NK-92 (cell line): ENCODE data around the gene COPRS.

ENCODE experiments used
- DNase-seq: peaks from one replicate; lab custom pipeline; 2025; ENCODE audit not compliant: unreplicated experiment; lab: John Stamatoyannopoulos, UW

The COPRS gene, protein sequence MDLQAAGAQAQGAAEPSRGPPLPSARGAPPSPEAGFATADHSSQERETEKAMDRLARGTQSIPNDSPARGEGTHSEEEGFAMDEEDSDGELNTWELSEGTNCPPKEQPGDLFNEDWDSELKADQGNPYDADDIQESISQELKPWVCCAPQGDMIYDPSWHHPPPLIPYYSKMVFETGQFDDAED

DNA sequence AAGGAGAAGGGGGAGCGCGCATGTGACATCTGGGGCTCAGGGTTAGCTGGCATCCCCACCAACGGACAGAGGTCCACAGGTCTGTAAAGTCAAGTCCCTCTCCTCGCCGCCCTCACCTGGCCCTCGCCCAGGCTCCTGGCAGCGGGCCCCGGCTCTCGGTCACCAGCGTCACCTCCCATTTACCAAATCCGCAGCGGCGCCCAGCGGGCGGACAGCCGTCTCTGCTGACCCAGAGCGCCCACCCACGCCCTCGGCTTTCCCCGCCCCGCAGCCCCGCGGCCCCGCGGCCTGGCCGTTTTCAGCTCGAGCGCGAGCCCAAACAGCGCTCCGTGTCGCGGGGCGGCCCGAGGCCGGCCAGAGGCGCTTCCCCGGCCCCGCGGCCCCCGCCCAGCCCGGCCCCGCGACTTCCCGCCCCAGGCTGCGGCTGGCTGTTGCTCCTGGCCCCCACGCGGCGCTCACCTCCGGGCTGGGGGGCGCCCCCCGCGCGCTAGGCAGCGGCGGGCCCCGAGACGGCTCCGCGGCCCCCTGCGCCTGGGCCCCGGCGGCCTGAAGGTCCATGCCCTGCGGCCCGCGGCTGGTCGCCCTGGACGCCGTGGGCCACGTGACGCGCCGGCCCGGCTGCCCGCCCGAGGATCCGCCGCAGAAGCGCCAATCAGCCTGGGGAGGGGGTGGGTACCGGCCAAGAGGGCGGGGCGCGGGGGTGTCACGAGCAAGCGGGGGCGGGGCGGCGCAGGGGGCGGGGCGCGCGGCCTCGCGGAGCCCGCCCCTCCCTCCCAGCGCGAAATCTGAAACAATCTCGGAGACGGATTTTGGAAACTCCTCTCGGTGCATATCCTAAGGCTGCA lies at the start of gene COPRS:
TSS of gene COPRS (minus strand) at position 603 of the 845 bp plus-strand sequence. CDS start at position 558, 45 bp downstream.
- no peak for DNase-seq

DNA sequence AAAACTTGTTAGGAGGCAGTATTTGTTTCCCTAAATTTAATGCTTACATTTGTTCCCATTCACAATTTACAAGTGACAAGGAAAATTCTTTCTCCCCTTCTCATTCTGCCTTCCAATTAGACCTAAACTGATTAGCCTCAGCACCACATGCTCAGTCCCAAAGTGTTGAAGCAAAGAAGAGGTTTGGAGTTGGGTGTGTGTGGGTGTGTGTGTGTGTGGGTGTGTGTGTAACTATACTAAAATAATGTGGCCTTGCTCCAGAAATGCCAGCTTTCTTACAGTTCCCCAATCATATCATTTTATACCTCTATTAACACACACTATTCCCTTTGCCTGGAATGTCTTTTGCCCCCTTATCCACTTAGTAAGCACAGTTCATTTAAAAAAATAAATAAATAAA lies 49.3 kb upstream of the COPRS start:
- DNase-seq, result no peak

DNA sequence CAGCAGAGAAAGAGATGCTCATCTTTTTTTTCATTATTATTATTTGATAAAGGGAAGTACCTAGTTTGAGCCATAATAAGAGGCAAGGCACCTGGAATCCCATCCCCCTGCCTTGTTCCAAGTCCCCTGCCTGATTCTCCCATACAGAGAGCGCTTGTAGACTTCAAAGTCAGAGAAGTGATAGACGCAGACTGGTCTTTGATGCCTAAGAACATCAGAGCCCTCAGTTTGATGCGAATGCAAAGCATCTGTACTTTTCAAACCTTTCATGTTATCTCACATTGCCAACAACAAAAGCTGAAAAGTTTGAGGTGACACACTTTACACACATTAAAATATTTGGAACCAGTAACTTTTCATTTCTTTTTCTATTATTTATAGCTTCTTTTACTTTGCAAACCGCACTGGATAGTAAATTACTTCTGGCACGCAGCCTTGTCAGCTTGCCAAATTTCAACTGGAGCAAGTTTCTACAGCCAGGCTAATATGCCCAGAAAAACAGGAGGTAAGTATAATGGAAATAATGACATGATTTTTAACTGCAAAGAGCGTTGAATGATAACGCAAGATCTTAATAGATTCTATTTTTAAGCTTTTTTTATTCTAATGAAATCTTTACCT lies 48.4 kb upstream of the COPRS start:
- DNase-seq, result no peak

DNA sequence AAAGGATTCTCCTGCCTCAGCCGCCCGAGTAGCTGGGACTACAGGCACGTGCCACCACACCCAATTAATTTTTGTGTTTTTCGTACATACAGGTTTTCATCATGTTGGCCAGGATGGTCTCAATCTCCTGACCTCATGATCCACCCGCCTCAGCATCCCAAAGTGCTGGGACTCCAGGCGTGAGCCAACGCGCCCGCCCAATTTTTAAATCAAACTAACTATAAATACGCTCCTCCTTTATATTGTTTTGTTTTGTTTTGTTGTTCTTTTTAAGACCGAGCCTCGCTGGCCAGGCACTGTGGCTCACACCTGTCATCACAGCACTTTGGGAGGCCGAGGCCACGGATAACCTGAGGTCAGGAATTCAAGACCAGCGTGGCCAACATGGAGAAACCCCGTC lies 44.4 kb upstream of the COPRS start:
- DNase-seq, result no peak

DNA sequence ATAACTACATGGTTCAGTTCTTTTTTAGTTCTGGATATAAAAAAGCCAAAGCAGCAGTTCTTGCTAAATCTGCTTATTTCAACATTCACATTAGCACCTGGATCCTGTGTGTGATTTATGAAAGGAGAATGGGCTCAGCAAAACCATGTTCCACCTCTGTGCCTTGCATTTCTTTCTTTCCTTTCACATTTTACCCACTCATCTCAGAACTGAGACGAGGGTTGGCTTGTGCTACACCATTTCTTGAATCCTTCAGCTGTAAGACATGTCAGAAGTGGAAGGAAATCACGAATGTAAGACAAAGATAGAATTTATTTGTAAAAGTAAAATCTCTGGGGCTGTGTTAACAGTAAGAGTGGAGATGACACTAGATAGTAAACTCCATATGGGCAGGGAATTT lies 43.6 kb upstream of the COPRS start:
- no peak for DNase-seq

DNA sequence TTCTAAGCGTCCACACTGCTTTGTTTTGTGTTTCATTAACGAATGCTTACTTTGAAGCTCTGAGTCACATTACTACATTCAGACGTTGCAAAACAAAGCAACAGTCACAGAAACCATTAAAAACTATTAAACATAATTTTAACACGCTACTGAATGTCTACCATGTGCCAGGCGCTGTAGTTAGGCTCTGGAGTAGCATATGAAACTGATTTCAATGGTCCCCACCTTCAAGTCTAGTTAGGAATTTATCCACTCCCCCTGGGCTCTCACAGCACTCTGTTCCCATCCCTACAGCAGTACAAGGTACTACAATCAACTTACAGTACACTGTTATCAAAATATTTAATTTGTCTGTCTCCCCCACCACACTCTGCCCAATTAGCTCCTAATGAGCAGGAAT lies 41.8 kb upstream of the COPRS start:
- DNase-seq, result no peak

DNA sequence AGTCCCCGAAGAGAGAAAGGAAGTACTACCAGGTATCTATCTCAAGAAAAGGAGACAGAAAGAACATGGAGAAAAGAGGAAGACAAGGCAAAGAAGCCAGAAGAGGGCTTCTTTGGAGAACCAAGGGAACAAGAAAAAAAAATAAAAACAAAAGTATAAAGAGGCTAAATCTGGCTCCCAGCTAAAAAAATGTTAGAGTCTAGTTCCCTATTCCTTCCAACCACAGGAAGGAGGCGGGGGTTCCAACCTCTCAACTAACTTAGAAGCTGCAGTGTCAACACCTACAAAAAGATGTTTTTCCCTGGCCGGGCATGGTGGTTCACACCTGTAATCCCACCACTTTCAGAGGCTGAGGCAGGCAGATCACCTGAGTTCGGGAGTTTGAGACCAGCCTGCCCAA lies 29.1 kb upstream of the COPRS start:
- DNase-seq, result no peak

DNA sequence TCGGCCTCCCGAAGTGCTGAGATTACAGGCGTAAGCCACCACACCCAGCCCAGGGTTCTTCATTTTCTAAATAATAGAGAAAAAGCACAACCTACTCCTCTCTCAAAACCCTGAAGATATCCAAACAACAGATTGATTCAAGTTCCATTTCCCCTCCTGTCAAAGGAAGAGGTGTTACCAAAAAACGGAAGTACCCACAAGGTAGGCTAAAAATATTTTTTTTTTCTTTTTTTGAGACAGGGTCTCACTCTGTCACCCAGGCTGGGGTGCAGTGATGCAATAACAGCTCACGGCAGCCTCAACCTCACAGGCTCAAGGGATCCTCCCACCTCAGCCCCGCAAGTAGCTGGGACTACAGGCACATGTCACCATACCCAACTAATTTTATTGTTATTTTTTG lies 23.5 kb upstream of the COPRS start:
- DNase-seq, result no peak

DNA sequence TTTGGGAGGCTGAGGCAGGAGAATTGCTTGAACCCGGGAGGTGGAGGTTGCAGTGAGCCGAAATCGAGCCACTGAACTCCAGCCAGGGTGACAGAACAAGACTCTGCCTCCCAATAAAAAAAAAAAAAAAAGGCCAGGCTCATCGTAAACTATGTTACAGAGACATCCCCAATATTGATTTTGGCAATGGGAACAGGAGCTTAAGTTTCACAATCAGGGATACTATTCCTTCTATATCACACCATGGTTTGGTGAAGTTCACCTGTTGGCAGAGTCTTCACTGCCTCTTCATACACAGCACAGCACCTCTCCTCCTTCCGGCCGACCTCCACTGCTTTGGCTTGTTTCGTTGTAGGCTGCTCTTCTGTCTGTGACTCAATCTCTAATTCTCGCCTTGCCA lies 21.3 kb upstream of the COPRS start:
- no peak for DNase-seq

DNA sequence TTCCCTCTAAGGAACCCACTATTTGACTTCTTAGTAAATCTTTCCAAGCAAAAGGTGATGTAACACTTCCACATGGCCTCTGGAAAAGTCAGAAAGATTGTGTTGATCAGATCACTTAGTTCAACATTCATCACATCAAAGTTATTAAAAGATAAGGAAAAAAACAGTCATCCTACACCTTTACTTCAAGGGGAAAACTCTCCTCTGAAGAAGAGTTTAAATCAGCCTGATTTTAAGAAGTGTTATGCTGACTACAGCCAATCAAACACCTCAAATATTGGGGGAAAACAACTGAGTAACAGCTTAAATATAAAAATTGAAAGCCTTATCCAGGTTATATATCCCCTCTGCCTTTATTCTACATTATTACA lies 19.6 kb upstream of the COPRS start:
- DNase-seq, result no peak

DNA sequence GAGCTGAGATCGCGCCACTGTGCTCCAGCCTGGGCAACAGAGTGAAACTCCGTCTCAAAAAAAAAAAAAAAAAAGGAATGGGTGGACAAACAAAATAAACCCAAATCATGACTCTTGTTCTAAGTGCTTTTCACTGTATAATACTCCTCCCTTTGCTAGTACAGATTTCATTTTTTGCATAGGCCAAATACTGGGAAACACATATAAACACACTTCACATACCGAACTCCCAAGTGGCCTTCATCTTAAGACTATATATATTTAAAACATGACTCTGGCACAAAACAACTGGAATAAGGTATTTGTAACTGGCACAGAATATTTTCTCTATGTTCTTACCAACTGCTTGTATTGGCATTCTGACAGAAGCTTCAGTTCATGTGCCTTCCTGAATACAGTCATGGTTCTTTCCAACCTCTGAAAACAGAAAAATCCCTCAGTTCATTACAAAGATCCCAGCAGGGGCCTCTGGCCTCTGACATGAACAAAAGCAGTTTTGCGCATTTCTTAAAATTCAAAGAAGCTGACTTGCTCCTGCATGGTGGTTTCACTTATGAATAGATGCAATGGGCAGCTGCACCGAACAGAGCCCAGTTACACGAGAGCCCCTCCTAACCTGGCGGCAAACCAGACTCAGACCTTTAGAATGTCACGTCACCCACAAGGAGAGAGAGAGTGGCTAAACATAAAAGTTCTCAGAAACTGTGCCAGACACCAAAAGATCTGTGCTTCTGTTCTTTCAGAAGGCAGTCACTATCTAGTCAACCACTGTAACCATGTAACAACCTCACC lies 19.1 kb upstream of the COPRS start:
- no peak for DNase-seq

DNA sequence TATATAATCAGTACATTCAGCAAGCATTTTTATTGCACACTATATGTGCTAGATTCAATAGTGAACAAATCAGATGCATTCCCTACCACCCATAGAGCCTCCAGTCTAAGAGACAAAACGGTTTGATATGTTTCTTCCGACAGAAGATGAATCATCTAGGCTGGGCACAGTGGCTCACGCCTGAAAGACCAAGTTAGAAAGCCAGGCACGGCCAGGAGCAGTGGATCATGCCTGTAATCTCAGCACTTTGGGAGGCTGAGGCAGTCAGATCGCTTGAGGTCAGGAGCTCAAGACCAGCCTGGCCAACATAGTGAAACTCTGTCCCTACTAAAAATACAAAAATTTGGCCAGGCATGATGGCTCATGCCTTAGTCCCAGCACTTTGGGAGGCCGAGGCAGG lies 18.3 kb upstream of the COPRS start:
- DNase-seq, result no peak

DNA sequence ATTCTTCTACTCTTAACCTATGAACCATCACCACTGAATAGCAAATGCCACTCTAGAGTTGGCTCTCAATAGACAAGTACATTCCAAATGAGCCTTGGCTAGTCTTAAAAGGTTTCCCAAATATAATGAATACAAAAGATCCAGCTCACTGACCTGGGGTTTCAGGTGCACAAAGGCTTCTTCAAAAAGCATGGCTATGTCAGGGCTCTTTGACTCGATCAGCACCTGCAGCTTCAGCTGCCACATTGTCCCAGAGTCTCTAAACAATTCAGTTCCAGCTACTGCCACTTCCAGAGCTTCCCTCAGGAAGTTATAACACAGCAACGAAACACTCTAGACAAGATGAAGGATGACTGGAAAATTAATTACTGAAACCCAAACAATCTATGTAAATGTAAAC lies 16.0 kb upstream of the COPRS start:
- no peak for DNase-seq

DNA sequence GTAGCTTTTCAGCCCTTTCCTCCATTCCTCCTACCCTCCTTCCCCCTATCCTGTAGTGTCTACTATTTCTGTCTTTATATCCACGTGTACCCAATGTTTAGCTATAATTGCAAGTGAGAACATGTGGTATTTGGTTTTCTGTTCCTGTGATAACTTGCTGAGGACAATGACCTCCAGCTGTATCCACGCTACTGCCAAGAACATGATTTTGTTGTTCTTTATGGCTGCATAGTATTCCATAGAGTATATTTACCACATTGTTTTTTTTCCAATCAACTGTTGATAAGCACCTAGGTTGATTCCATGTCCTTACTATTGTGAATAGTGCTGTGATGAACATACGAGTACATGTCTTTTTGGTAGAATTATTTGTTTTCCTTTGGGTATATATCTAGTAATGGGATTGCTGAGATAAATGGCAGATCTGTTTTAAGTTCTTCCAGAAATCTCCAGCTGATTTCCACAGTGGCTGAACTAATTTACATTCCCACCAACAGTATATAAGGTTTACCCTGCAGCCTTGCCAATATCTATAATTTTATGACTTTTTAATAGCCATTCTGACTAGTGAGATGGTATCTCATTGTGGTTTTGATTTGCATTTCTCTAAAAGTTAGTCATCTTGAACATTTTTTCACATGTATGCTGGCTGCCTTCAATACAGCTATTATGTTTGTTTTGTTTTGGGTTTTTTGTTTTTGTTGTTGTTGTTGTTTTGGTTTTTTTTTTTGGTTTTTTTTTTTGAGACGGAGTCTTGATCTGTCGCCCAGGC lies 10.9 kb upstream of the COPRS start:
- no peak for DNase-seq

DNA sequence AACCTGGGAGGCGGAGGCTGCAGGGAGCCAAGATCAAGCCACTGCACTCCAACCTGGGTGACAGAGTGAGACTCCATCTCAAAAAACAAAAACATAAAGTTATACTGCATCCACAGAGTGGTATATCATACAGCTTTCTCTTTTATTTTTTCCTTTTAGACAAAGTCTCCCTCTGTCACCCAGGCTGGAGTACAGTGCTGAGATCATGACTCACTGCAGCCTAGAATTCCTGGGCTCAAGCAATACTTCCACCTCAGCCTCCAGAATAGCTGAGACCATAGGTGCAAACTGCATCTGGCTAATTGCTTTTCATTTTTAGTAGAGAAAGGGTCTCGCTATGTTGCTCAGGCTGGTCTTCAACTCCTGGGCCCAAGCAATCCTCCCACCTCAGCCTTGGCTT lies 10.0 kb upstream of the COPRS start:
- DNase-seq, result no peak

DNA sequence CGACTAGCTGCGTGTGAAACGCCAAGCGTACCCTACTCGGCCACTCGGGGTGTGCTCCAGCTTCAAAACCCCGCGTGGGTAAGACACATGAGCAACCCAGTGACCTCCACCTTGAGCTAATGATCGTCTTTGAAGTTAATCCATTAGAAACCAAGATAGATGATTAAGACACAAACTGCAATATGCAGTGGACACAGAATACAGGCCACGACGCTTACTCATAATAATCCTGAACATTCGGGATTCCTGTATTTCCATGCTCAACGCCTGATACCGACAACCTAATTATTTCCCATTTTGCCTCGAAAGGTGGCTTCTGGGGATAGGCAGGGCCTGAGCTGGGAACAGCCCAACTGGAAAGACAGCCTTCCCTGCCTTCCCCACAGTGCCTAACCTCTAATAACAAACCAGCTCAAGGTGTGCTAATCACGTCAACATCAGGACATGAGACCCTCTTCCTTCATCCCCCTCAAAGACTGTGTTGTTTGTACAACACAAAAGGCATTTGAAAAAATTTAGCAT lies 504 bp upstream of the COPRS start:
- no peak for DNase-seq

DNA sequence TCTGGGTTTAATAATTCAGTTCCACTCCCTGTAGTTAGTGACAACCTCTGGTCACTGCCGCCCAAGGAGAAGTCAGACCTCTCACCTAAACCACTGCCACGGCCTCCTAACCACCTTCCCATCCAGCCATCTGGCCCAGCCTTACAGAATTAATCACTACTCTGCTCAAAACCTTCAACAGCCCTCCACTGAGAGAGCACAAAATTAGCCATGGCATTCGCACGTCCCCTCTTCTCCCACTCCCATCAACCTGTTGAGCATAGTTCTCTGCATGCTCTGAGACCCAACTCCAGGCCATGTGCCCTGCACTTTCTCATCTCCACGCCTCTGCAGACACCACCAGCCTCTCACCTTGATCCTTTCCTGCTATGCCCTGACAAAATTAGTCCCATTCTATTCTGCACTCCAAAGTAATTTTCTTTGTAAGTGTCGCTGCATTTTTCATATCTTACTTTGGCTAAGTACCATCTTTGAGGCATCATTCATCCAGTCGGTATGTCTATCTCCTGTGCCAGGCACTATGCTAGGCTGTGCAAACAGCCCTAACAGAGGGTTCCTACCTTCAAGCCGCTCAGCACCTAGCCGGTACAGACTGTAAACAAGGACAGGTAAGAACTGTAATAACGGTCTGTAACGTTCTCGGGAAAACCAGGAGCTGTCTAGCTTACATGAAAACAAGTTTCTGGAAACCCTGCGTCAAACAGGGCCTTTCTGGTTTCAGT lies 963 bp downstream of the COPRS start:
- no peak for DNase-seq

DNA sequence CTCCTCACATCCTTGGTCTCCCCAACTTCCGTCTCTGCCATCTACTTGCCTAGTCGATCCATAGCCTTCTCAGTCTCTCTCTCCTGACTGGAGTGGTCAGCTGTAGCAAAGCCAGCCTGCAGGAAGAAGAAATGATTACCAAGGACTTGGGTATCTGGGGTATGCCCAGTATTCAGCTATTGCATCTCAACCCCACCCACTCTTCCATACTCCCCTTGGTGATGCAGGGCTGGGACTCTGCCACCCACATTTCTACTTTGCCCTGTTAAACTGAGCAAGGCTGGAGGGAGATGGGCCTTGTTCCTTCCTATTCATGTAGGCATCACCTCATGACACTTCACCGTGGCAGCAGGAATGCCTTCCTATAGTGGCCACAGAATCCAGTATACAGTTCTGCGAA lies 2.3 kb downstream of the COPRS start:
- no peak for DNase-seq

DNA sequence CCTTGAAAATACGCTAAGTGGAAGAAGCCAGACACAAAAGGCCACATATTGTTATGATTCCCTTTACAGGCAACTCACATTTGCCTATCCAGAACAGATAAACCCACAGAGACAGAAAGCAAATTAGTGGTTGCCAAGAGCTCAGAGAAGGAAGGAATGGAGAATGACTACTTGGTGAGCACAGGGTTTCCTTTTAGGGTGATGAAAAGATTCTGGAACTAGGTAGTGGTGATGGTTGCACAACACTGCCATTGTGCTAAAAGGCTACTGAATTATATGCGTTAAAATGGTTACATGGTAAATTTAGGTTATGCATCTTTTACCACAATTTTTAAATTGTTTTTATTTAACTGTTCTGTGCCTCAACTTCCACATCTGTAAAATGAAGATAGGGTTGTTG lies 4.4 kb downstream of the COPRS start:
- no peak for DNase-seq

DNA sequence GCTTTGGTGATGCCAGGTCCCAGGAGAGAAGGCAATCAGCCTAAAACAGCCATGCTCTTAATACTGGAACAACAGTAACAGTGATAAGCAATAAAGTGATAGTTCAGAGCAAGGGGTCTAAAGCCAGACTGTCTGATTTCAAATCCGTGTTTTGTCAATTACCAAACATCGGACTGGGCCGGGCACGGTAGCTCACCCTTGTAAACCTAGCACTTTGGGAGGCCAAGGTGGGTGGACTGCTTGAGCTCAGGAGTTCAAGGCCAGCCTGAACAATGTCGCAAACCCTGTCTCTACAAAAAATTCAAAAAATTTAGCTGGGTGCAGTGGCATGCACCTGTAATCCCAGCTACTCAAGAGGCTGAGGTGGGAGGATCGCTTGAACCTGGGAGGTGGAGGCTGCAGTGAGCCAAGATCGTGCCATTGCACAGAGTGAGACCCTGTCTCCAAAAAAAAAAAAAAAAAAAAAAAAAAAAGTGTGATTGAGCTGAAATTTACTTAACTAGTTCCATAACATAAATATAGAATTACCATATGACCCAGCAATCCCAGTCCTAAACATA lies 5.1 kb downstream of the COPRS start:
- no peak for DNase-seq
